CD14-positive monocyte (primary cell): Measurements from ENCODE around the gene ORAI2. TPM values are rescaled to one million over a fixed set of nuclear protein-coding genes. Genes with fewer than 3 reads are reported as not detected.
"Not testable (repeated sequence)": the region's sequence is repeated elsewhere in the genome, so short reads cannot be mapped to it uniquely, and the experiment has no call there.

Experiments
- DNase-seq, 3 donors: peaks; one replicate each; pipeline ENCODE4 v3.0.0-alpha.2; 2011 to 2022
- H2AFZ ChIP-seq: 2 replicates; pipeline ENCODE4 v1.6.0; 2012; ENCODE audit warnings: mild to moderate bottlenecking, low read depth, low read length, inconsistent platforms; ENCODE audit not compliant: insufficient read depth, poor library complexity, severe bottlenecking
- H3K27ac ChIP-seq, 2 donors: 1 replicate in 1 of 2; 2 replicates in 1 of 2; pipeline ENCODE4 v1.5.1; 2012 to 2013; ENCODE audit warnings: low read length in 2 of 2, control low read depth in 1 of 2, inconsistent platforms in 1 of 2, low read depth in 1 of 2, mild to moderate bottlenecking in 1 of 2
- H3K27me3 ChIP-seq, 2 donors: one replicate each; pipeline versions ENCODE4 v1.6.0 to v1.6.1; 2011 to 2013; ENCODE audit warnings: low read length in 2 of 2; ENCODE audit not compliant: control insufficient read depth in 2 of 2, insufficient read depth in 2 of 2
- H3K36me3 ChIP-seq, 2 donors: replicated peaks in 1 of 2; 1 replicate in 1 of 2; 2 replicates in 1 of 2; pipeline versions ENCODE4 v1.5.1 to v1.6.1; 2012 to 2013; ENCODE audit warnings: low read length in 2 of 2, control low read depth in 1 of 2, inconsistent platforms in 1 of 2, mild to moderate bottlenecking in 1 of 2; ENCODE audit not compliant: insufficient read depth in 2 of 2, control insufficient read depth in 1 of 2
- H3K4me1 ChIP-seq, 2 donors: 1 replicate in 1 of 2; 2 replicates in 1 of 2; pipeline versions ENCODE4 v1.5.1 to v1.6.1; 2012 to 2013; ENCODE audit warnings: low read length in 2 of 2, control low read depth in 1 of 2, inconsistent platforms in 1 of 2, mild to moderate bottlenecking in 1 of 2, moderate library complexity in 1 of 2; ENCODE audit not compliant: insufficient read depth in 2 of 2, control insufficient read depth in 1 of 2
- H3K4me2 ChIP-seq: replicated peaks from 2 replicates; pipeline ENCODE3; 2012; ENCODE audit warnings: low read length, moderate library complexity, mild to moderate bottlenecking; ENCODE audit not compliant: poor library complexity, severe bottlenecking; ENCODE audit errors: extremely low read depth
- H3K4me3 ChIP-seq, 3 experiments: fragments of 200-600 bp in 1 of 3; sonication (generic) in 1 of 3; replicated peaks in 1 of 3; 1 replicate in 2 of 3; 2 replicates in 1 of 3; pipeline ENCODE4 v1.5.1; 2011 to 2013; ENCODE audit warnings: low read length in 3 of 3, mild to moderate bottlenecking in 3 of 3, control low read depth in 2 of 3, low read depth in 2 of 3, inconsistent platforms in 1 of 3, moderate library complexity in 1 of 3
- H3K79me2 ChIP-seq: 2 replicates; pipeline ENCODE4 v1.6.0; 2012; ENCODE audit warnings: mild to moderate bottlenecking, control low read depth, inconsistent platforms, low read length, moderate library complexity; ENCODE audit not compliant: insufficient read depth
- H3K9ac ChIP-seq: 2 replicates; pipeline ENCODE4 v1.6.0; 2017; ENCODE audit warnings: low read length, mild to moderate bottlenecking; ENCODE audit not compliant: insufficient read depth, poor library complexity, severe bottlenecking
- H3K9me3 ChIP-seq, 2 donors: replicated peaks in 1 of 2; 1 replicate in 1 of 2; 2 replicates in 1 of 2; pipeline versions ENCODE4 v1.5.1 to v1.6.1; 2012 to 2013; ENCODE audit warnings: low read length in 2 of 2, control low read depth in 1 of 2; ENCODE audit not compliant: control insufficient read depth in 1 of 2, insufficient read depth in 1 of 2
- H4K20me1 ChIP-seq: 2 replicates; pipeline ENCODE4 v1.6.0; 2012; ENCODE audit warnings: mild to moderate bottlenecking, low read length, control low read depth, moderate library complexity; ENCODE audit not compliant: insufficient read depth
- H3K27ac Mint-ChIP-seq, 7 donors: one replicate each; pipeline ENCODE4 v1.8.0; 2020; ENCODE audit warnings: mild to moderate bottlenecking in 7 of 7, mixed read lengths in 7 of 7, moderate library complexity in 6 of 7, inconsistent platforms in 2 of 7
- H3K27me3 Mint-ChIP-seq, 3 donors: one replicate each; pipeline ENCODE4 v1.8.0; 2021 to 2022; ENCODE audit warnings: low read depth in 3 of 3, mild to moderate bottlenecking in 3 of 3, mixed read lengths in 3 of 3, moderate library complexity in 3 of 3, inconsistent platforms in 1 of 3
- H3K36me3 Mint-ChIP-seq, 2 donors: one replicate each; pipeline ENCODE4 v1.8.0; 2020; ENCODE audit warnings: mixed read lengths in 2 of 2, inconsistent platforms in 1 of 2, mild to moderate bottlenecking in 1 of 2
- H3K4me1 Mint-ChIP-seq: one replicate; pipeline ENCODE4 v1.8.0; 2020; ENCODE audit warnings: mild to moderate bottlenecking, mixed read lengths
- H3K4me3 Mint-ChIP-seq, 2 donors: one replicate each; pipeline ENCODE4 v1.8.0; 2020; ENCODE audit warnings: mild to moderate bottlenecking in 2 of 2, mixed read lengths in 2 of 2, moderate library complexity in 1 of 2
- H3K9me3 Mint-ChIP-seq, 7 donors: one replicate each; pipeline ENCODE4 v1.8.0; 2020 to 2022; ENCODE audit warnings: mixed read lengths in 7 of 7, mild to moderate bottlenecking in 6 of 7, moderate library complexity in 6 of 7, inconsistent platforms in 2 of 7
- WGBS: methylation state at CpG from one replicate; pipeline ENCODE4 v1.1.5; 2013; ENCODE audit warnings: missing lambda C conversion rate; ENCODE audit not compliant: insufficient coverage; 5-methylcytosine and 5-hydroxymethylcytosine counted together
- intact Hi-C, 2 donors: fragments of 100-400 bp; cut with micrococcal nuclease; formaldehyde crosslinking; loops; one replicate each; pipeline versions ENCODE4 v1.15.0 to v1.15.1; 2023
- polyA plus RNA-seq, 3 donors: library from polyadenylated mRNA; depleted of rRNA in 1 of 3; unstranded in 2 of 3; stranded (reverse) in 1 of 3; fragments of 300-500 nt in 2 of 3; fragments of >200 nt in 1 of 3; fragmentation: Illumina TruSeq in 2 of 3; gene quantifications; 1 replicate in 2 of 3; 2 replicates in 1 of 3; pipeline ENCODE4 v1.2.3, GENCODE V29; 2012 to 2021

ORAI2 gene
- polyA plus RNA-seq, 3 donors = 27.5 to 50.0 (median 38.2) TPM

DNA sequence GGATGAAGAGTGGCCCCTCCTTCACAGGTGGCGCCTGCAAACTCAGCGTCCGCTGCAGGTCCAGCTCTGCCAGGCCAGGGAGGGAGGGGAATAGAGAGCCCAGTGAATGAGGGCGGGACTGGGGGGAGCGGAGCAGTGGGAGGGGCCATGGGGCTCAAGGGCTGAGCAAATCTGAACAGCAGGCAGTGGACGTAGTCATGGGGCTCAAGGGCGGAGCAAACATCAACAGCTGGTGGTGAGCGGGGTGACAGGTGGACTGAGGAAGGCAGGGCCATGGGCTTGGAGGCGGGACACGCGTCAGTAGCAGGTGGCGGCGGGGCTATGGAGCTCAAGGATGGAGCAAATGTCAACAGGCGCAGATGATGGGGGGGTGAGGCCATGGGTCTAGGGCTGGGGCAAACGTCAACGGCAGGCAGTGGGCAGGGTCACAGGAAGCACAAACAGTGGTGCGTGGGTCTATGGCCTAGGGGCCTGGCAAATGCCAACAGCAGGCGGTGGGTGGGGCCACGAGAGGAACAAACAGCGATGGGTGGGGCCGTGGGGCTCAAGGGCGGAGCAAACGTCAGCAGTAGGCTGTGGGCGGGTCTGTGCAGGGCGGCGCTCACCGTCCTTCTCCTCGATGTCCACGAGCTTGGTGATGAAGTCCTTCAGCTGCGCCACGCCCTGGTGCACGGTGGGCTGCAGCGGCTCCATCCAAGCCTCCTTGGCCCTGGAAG, 60.0 kb downstream of the ORAI2 start:
- DNase-seq, H2AFZ ChIP-seq, intact Hi-C loops, H3K4me1 ChIP-seq, H3K27ac Mint-ChIP-seq, H3K9ac ChIP-seq, H3K4me1 Mint-ChIP-seq, H3K4me3 ChIP-seq, H3K36me3 ChIP-seq, H3K9me3 Mint-ChIP-seq, H3K79me2 ChIP-seq, H3K27me3 Mint-ChIP-seq, H4K20me1 ChIP-seq, H3K9me3 ChIP-seq, H3K4me2 ChIP-seq, H3K27me3 ChIP-seq, H3K4me3 Mint-ChIP-seq, H3K36me3 Mint-ChIP-seq, H3K27ac ChIP-seq: not testable (repeated sequence)
- WGBS = no CpG with 5 or more reads among the region's 33 CpGs

DNA sequence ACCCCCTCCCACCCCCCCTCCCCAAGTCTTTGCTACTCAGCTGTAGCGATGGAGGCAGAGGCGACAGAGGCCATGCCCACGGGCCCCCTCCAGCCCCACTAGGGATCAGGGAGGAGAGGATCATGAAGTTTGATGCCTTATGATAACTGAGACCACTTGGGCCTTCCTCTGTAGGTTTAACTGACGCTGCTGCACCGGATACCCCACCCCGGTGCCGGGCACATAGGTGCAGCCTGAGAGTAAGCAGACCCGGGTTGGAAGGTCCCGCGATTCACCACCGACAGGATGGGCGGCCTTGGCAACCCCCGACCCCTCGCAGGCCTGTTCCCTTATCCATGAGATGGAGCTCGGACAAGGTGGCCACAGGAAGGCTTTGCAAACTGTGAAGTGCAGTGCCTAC, 60.7 kb downstream of the ORAI2 start:
- H3K27me3 ChIP-seq, H3K4me1 Mint-ChIP-seq, H3K4me2 ChIP-seq, H3K9me3 ChIP-seq, H3K79me2 ChIP-seq, H3K27ac Mint-ChIP-seq, H3K27me3 Mint-ChIP-seq, H3K27ac ChIP-seq, H3K9ac ChIP-seq, DNase-seq, H3K9me3 Mint-ChIP-seq, H3K36me3 ChIP-seq, H2AFZ ChIP-seq, intact Hi-C loops, H3K4me3 Mint-ChIP-seq, H3K4me1 ChIP-seq, H4K20me1 ChIP-seq, H3K36me3 Mint-ChIP-seq, H3K4me3 ChIP-seq: not testable (repeated sequence)
- no CpG with 5 or more reads among the region's 15 CpGs for WGBS

GRCh38 chr7:102494473-102495149, 61.2 kb downstream of the ORAI2 start:
- H3K9ac ChIP-seq, H3K4me1 Mint-ChIP-seq, H3K36me3 ChIP-seq, H3K4me3 Mint-ChIP-seq, H3K4me1 ChIP-seq, H3K36me3 Mint-ChIP-seq, DNase-seq, H3K9me3 ChIP-seq, H4K20me1 ChIP-seq, H3K79me2 ChIP-seq, H3K4me2 ChIP-seq, intact Hi-C loops, H3K27ac ChIP-seq, H3K27me3 Mint-ChIP-seq, H3K27ac Mint-ChIP-seq, H3K4me3 ChIP-seq, H2AFZ ChIP-seq, H3K9me3 Mint-ChIP-seq, H3K27me3 ChIP-seq: not testable (repeated sequence)
- WGBS = no CpG with 5 or more reads among the region's 67 CpGs

DNA sequence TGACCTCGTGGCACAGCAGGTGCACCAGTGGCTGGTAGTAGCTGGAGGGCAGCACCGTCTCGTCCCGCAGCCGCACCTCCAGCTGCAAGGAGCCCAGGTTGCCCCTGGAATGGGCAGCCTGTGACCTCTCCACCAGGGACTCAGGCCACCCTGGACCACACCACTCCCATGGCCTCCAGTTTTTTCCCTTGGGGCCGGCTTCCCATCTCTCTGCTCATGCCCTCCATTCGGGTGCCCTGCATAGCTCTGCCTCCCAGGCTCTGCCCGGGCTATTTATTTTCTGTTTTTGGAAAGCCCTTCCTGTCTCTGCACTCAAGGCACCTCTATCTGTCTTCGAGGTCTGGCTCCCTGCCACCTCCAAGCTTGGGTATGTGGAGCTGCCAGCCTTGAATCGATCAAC, 63.5 kb downstream of the ORAI2 start:
- not testable (repeated sequence) for DNase-seq, H3K27me3 Mint-ChIP-seq

More for the DNA sequence above, 63.5 kb downstream of the ORAI2 start:
- WGBS = no CpG with 5 or more reads among the region's 10 CpGs
- H3K4me2 ChIP-seq, H3K27ac Mint-ChIP-seq, H2AFZ ChIP-seq, H3K36me3 ChIP-seq, H4K20me1 ChIP-seq, H3K4me1 ChIP-seq, H3K9ac ChIP-seq, H3K4me3 Mint-ChIP-seq, H3K9me3 Mint-ChIP-seq, H3K4me3 ChIP-seq, H3K27me3 ChIP-seq, H3K79me2 ChIP-seq, H3K27ac ChIP-seq, intact Hi-C loops, H3K36me3 Mint-ChIP-seq, H3K9me3 ChIP-seq, H3K4me1 Mint-ChIP-seq: not testable (repeated sequence)
